G401.6 (cell line): ENCODE results near the gene CCDC50.
A peak's percentile ranks its signal among the peaks of the same experiment; 100 is the strongest.

Experiments used
- FAIRE-seq: peaks from 2 replicates; lab custom pipeline; 2012; peaks lifted over from hg19 to GRCh38; lab: Jason Lieb, UNC

The CCDC50 gene

GRCh38 chr3:191347228-191347627 is 18.0 kb downstream of the CCDC50 start:
- no peak for FAIRE-seq

DNA sequence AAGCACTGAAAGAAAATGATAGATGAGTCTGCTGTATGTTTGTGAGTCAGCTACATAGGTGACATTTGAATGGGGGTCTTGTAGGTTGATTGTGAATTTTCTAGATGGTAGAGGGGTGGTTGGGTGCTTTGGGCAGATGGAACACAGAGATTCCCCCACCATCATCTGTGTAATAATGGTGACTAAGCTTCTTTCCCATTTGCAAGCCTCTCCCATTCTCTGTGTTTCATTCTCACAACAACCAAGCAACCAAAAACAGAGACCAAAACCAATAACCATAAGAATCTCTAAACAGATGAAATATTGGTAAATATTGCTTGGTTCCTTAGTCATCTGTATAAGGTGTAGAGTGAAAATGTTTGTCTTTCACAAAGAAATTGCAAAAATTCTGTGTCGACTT is 18.9 kb downstream of the CCDC50 start:
- FAIRE-seq = no peak

GRCh38 chr3:191350396-191351090 is 21.3 kb downstream of the CCDC50 start:
- FAIRE-seq = peak; percentile 99

- peak; percentile 95 for FAIRE-seq
Measured at GRCh38 chr3:191352014-191352413, 22.8 kb downstream of the CCDC50 start.

DNA sequence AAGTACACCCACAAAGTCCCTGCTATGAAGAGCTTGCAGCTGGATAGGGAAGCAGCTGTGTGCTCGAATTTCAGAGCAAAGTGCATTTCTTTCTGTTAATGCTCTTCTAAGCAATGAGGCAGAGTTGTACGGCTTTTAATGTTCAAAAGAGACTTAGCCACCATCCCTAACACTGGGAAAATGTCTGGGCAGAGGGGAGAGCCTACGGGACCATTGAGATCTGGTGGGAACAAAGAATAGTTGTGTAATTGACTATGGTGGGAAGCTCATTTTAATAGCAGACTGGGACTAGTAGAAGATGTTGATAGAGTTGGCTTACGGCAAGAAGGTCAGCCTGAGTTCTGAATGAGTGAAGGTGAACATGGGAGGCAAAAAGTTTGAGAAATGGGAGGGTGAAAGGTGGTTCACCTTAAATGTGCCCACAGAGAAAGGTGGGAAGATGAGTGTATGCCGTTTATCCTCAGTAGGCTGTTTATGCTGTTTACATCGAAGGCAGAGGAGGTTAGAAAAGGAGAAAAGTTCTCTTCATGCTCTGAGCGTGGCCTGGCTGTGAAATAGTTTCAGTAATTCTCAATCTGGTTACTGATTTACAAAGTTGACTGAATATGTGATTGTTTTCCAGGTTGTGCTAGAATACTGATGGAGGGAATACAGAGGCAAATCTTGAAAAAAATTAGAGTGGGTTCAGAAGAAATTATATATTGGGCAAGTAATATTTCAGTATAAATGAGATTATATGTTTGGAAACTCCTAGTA is 24.0 kb downstream of the CCDC50 start:
- FAIRE-seq = peak; percentile 6

- no peak for FAIRE-seq
Measured at GRCh38 chr3:191355406-191355805, 26.2 kb downstream of the CCDC50 start.

- FAIRE-seq = peak; percentile 99
Measured at GRCh38 chr3:191356631-191357439, 27.6 kb downstream of the CCDC50 start.

DNA sequence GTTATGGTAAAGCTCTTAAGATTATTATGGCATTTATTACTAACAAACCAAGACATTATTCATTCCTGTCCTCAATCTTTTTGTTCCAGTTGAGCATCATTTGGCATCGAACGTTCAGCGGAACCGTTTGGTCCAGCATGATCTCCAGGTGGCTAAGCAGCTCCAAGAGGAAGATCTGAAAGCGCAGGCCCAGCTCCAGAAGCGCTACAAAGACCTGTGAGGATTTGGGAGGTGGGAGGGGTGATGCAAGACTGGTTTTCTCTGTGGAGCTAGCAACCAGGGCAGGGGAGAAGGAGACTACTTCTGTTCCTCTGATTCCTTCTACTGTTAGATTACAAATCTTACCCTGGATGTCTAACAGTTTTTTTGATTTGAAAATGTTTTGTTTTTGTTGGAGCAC is 28.7 kb downstream of the CCDC50 start:
- FAIRE-seq = no peak

DNA sequence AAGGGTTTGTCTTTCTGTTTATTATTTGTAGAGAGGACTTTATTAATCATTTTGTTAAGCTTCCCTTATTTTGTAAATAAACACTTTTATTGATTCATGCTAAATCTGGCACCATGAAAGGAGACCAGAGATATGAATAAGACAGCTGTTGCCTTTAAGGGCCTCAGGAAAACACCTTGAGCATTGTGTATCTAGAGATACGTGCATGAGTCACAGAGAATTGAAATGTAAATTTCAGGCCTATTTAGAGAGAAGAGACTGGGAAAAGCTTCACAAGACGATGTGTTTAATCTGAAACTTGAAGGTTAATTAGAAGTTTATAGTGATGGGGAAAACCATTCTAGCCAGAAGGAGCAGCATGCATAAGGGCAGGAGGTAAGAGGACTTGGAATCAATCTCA is 29.7 kb downstream of the CCDC50 start:
- FAIRE-seq = peak; percentile 53

DNA sequence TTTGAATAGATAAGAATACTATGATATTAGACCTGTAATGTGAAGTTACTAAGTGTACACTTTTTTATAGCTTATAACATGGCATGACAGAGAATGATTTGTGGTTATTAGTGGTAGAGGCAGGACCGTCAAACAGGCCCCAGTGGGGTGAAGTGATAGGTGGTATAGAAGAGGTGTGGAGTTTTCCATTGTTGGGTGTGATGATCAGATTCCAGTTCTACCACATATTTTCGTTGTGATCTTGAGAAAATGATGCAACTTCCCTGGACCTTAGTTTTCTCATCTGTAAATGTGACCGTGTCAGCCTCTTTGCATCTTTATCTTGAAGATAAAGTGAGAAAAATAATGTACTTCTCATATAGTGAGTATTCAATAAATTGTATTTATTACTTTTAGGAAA is 31.4 kb downstream of the CCDC50 start:
- no peak for FAIRE-seq

- FAIRE-seq = no peak
Measured at GRCh38 chr3:191361456-191361855, 32.3 kb downstream of the CCDC50 start.

DNA sequence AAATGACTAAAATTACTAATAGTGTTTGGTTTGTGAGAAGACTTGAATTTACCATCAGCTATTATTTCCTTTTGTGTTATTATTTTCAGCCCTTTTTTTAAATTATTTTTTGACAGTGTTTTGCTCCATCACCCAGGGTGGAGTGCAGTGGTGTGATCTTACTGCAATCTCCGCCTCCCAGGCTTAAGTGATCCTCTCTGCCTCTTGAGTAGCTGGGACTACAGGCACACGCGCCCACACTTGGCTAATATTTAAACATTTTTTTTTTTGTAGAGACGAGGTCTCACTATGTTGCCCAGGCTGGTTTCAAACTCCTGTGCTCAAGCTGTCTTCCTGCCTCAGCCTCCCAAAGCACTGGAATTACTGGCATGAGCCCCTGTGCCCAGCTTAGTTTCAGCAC is 32.8 kb downstream of the CCDC50 start:
- FAIRE-seq = peak; percentile 63

DNA sequence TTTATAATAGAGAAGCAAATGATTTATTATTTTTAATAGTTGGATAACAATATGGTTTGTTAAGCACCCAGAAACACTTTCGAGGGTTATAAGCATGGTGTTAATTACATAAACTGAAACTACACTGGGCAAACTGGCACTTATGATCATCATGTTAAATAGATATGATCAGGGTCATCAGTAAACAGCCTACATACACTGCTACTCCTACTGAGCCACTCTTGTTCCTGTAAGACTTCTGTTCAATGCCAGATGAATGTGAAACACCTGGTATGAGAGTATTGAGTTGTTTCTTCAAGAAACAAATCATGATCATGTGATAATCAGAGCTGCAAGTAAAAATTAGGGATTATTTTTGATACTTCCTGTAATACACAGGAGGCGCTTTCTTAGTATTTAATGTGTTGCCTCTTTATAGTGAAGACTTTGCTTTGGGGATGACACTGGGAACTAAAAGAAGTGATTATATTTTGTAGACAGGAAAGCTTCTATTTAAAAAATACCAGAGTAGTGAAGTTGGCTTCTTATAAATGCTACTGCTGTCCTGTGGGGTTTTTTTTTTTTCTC is 33.4 kb downstream of the CCDC50 start:
- no peak for FAIRE-seq

DNA sequence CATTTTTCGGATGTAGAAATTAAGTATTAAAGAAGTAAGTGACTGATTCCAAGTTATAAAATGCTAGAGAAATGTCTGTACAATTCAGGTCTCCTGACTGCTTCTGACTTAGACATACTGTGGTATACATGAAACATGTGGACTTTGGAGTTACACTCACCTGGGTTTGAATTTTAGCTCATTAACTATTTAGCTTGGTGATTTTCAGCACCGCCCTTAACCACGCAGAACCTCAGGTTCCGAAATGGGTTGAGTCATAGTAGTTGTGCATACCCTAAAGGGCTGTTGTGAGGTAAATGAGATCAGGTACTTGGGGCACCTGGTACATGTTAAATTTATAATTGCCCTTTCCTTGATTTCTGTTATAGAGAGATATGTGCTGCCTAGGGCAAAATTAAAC is 34.0 kb downstream of the CCDC50 start:
- no peak for FAIRE-seq

DNA sequence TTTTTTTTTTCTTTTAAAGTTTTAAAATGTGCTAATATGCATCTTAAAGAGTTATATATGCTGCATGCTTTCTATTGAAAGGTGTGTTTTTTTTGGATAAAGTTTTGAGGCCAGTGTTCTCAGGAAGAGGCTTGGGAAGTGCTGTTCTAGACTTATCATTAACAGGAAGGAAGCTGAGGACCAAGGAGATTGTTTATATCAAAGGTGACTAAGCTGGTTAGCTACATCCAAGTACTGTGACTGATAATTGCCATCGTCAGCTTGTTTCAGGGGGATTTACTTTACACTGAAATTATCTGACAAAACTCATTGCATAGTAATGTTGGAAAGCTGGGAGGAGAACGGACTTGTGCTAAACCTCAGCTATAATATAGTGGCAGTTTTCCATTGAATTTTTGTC is 37.5 kb downstream of the CCDC50 start:
- FAIRE-seq = peak; percentile 19

- peak; percentile 17 for FAIRE-seq
Measured at GRCh38 chr3:191368755-191369615, 39.8 kb downstream of the CCDC50 start.

GRCh38 chr3:191369616-191370010 is 40.4 kb downstream of the CCDC50 start:
- no peak for FAIRE-seq

- FAIRE-seq = no peak
Measured at GRCh38 chr3:191372122-191372521, 42.9 kb downstream of the CCDC50 start.

DNA sequence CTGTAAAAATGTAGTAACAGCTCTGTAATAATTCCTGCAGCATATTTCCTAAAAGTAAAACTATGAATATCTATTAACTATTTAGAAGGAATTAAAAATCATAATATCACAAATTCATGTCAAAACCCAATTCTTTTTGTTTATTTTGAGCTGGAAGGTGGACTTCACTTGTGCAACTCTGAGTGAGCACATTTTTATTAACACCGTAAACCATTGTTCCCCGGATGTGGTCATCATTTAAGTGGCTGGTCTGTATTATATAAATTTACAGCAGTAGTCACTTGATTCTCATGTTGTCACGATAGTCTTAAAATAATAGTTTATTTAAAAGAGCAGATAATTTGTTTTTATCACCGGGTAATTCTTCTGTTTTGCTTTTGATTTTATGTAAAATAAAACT is 44.1 kb downstream of the CCDC50 start:
- peak; percentile 63 for FAIRE-seq

DNA sequence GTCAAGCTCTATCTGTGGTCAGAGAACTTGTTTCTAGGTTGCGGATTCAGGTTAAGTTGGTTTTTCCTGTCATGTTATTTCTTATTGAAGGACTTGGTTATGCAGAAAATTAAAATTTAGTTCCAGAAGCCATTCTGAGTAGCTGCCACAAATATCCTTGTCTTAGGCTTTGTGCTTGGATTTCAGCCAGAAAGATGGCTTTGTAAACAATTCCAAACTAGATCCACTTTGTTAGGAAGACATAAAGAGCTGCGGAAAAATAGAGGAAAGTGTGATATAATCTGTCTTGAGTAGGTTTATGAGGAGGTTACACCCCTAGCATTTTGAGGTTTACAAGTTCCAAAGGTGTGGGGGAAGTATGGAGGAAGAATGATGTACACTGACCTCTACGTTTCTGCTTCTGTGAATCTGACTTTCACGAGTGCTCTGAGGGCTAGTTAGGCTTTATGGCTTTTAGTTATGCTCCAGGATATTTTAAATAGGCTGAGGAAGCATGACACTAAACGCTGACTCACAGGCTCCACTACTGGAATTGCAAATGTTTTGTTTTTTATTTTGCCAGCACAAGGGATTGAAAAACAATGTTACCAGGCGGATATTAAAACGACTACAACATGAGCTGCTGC is 47.4 kb downstream of the CCDC50 start:
- peak; percentile 33 for FAIRE-seq

- FAIRE-seq = no peak
Measured at GRCh38 chr3:191378142-191378812, 49.1 kb downstream of the CCDC50 start.
